ENCODE results near the gene MYOF.

GRCh38 chr10:93299606-93300287, 182.4 kb downstream of the MYOF start:
- no peak for TF ChIP-seq CTCF (IDR thresholded peaks at IDR 0.05)
- TF ChIP-seq USF2 (IDR thresholded peaks at IDR 0.05; ENCODE audit: borderline replicate concordance, low read depth, low read length) = no peak
- TF ChIP-seq SIN3A (IDR thresholded peaks at IDR 0.05; ENCODE audit: borderline replicate concordance, low read depth, low read length) = no peak
- no peak for TF ChIP-seq GABPA (IDR thresholded peaks at IDR 0.05; ENCODE audit: low read depth)
- TF ChIP-seq NFIC (IDR thresholded peaks at IDR 0.05; ENCODE audit: borderline replicate concordance) = no peak
- TF ChIP-seq FOSL2 (IDR thresholded peaks at IDR 0.05; ENCODE audit: borderline replicate concordance, low read depth) = no peak
- no peak for TF ChIP-seq SMC3 (IDR thresholded peaks at IDR 0.05; ENCODE audit: low read depth, low read length)
- no peak for TF ChIP-seq POLR2AphosphoS5 (IDR thresholded peaks at IDR 0.05; ENCODE audit: low read depth, low read length)
- no peak for TF ChIP-seq RXRA (IDR thresholded peaks at IDR 0.05; ENCODE audit: borderline replicate concordance, low read depth)
- no peak for TF ChIP-seq EZH2phosphoT487 (IDR thresholded peaks at IDR 0.05; ENCODE audit: borderline replicate concordance, low read depth)
- no peak for TF ChIP-seq USF1 (IDR thresholded peaks at IDR 0.05; ENCODE audit: borderline replicate concordance, low read depth)
- no peak for TF ChIP-seq RAD21 (IDR thresholded peaks at IDR 0.05; ENCODE audit: low read length)
- TF ChIP-seq EP300 (IDR thresholded peaks at IDR 0.05; ENCODE audit: borderline replicate concordance in 1 of 2, low read depth in 1 of 2, low read length in 1 of 2) = no peak

Measured in SK-N-SH (cell line).